AML-193 (cell line): ENCODE results near the gene RAX2.

ENCODE experiments used
- DNase-seq, 2 experiments: peaks; one replicate each; lab custom pipeline; 2025; lab: John Stamatoyannopoulos, UW

RAX2 gene

DNA sequence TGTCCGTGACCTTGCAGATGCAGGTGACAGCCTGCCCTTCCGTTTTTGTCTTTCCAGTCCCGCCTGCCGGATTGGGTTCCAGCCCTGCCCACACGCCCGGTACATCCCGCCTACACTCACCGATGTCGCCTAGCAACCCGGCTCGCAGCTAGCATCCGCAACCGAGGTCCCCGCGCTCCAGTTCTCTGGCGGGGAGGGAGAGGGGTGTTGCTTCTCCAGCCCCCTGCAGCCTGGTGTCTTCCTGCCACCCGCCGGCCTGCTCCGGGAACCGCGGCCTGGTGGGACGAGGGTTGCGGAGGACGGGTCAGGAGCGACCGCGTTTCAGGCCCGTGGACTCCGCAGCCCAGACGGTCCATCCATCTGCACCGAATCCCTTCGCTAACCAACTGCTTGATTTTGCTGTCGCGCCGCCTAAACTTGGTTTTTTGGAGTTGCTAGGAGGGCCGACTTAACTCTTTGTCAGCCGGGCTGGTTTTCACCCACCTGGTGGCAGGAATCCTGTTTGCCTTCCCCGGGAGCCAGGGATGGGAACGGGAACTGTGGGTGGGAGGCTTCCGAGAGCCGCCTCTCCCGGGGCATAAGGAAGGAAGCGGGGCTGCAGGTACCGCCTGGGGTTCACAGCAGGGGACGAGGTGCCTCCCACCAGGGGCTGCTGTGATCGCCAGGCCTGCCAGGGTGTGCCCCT, 29.5 kb upstream of the RAX2 start:
- DNase-seq: no peak

- no peak for DNase-seq
Measured at GRCh38 chr19:3800996-3801395, 29.0 kb upstream of the RAX2 start.

GRCh38 chr19:3798137-3798536, 26.1 kb upstream of the RAX2 start:
- peak in 1 of 2 experiments; percentile 3 for DNase-seq

- DNase-seq: no peak
Measured at GRCh38 chr19:3796358-3796757, 24.3 kb upstream of the RAX2 start.

DNA sequence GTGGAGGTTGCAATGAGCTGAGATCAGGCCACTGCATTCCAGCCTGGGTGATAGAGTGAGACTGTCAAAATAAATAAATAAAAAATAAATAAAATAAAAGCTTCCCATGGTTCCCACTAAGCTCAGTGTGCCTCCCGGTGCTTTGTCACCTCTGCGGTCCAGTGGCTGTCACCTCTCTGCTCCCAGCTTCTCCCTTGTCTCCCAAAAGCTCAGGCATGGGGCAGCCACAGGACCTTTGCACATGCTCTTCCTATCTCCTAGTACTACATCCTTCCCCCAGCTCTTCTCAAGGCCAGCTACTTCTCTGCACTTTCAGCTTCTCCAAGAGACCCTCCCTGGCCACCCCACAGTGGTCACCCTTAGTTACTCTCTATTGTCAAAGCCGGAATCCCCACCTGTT, 21.8 kb upstream of the RAX2 start:
- DNase-seq: no peak

GRCh38 chr19:3792114-3792513, 20.1 kb upstream of the RAX2 start:
- no peak for DNase-seq

DNA sequence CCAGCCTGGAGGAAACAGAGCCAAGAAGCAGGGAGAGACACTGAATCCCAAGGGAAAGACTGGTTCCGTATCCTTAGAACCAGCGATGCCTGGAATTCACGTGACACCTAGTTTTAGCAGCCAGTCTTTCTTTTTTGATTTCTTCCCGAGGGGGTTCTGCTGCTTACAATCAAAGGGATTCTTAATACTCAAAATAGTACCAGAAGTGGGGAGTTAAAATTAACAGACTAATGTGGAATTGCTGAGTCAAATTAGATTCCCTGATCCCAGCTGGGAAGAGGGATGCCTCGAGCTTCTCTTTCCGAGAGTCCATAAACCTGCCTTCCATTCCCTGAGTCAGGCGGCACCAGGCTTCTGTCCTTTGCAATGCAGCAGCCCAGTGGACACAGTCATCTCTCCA, 18.9 kb upstream of the RAX2 start:
- DNase-seq: no peak

DNA sequence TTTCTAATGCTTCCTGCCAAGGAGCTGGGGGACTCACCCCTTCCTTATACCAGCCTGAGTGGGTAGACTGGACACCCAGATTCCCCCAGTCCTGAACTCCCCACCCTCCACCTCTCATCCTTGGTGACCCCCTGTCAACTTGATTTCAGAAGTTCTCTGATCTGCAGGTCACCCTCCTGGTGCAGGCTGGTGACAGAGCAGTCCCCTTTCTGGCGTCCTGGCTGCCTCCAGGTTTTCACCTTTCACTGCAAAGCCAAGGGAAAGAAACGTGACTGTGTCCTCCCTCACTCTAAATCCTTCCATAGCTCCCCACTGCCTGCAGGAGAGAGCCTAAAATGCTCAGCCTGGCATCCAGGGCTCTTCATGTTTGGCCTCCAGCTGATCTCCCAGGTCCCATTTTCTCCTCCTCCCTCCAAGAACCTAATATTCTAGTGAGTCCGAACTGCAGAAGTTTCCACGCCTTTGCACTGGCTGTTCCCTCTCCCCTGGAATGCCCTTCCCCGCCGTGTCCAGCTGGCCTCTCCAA, 18.2 kb upstream of the RAX2 start:
- no peak for DNase-seq

- DNase-seq: no peak
Measured at GRCh38 chr19:3788996-3789778, 17.2 kb upstream of the RAX2 start.

DNA sequence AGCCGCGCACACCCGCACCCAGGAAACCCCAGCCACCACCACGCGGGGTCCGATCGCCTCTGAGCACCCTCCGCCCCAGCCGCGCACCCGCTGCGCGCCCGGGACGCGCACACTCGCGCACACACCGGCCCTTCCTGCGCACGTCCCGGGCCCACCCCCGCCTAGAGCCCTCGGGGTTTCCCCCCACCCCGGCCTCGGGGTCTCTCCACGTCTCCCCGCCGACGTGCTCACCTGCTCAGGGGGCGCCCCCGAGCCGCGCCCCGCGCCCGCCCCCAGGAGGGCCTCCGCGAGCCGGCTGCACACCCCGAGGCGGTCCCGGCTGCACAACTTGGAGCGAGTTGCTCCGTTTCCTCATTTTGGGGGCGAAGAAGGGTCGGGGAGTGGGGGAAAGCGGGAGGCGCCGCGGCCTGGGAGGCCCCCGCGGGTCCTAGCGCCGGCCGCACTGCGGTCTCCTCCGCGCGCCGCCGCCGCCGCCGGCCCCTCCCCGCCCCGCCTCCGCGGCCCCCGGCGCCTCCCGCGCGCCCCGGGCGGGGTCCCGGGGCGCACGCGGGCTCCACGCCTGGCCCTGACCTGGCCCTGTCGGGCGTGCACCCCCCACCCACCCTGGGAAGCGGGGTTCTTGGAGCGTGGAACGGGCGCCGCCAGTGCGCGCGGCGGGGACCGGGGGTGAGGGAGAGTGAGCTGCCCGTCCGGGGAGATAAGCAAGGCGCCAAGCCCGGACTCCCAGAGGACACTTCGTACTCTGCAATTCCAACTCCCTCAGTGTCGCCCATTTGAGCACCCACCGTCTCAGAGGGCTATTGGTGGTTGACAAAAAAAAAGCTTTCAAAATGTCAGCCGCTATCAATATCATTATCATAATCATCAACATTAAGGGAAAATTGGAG, 14.2 kb upstream of the RAX2 start, which contains the start of gene MATK:
Gene MATK, minus strand, starts transcription at position 444 of the 887 bp plus-strand sequence. CDS start 1,246 bp downstream, outside the sequence.
- peak; percentile 60 to 65 for DNase-seq

- DNase-seq: peak in 1 of 2 experiments; percentile 19
Measured at GRCh38 chr19:3785451-3785937, 13.5 kb upstream of the RAX2 start.

- no peak for DNase-seq
Measured at GRCh38 chr19:3784607-3785450, 12.8 kb upstream of the RAX2 start.

DNA sequence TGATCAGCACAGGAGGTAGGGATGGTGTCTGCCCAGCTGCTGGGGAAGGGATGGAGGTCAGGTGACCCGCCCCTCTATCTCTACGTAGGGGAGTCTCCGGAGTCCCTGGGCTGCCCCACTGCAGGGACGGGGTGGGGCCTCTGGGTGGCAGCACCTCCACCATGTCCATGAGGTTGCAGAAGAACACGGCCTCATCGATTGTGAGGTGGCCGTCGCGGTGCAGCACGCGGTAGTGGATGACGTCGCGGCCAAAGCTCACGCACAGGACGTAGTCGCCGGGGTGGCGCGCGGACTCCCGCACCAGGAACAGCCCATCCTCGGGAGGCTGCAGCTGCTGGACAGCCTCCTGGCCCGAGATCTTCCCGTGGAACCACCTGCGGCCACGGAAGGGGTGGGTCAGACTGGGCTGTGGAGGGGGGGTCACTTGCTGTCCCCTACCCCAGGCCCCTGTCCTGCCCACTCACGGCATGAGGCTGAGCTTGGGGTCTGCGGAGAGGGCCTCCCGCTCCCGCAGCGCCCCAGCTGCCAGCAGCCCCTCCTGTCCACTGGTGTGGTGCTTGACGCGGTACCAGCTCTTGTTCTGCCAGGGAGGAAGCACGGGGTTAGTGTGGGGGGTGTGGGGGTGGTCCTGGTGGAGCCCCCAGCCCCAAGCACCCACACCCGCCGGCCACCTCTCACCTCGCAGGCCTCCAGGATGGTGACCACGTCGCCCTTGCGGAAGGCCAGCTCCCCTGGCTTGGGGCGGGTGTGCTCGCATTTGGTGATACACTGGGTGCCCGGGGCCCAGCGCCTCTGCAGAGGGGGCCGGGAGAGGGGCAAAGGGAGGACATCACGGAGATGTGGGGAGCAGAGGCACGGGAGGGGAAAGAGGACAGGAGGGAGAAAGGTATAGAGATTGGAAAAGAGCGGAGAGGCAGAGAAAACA, 11.9 kb upstream of the RAX2 start:
- DNase-seq: peak in 1 of 2 experiments; percentile 1

GRCh38 chr19:3782903-3783302, 10.9 kb upstream of the RAX2 start:
- DNase-seq: no peak

DNA sequence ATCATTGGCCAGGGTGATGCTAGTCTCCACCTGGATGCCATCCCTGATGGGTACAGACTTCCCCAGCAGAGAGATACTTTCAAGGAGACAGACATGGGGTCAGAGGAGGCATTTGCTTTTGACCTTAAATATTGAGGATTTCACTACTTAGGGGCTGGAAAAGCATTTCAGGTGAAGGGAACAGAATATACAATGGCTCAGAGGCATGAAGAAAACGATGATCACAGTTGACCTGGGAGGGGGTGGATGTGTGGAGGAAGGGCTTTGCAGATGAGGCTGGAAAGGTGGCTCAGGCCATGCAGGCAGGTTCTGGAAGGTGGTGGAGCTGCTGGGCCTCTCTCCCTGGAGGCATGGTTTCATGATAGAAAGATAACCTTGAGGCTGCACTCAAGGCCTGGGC, 10.3 kb upstream of the RAX2 start:
- DNase-seq: no peak

GRCh38 chr19:3781603-3782002, 9.6 kb upstream of the RAX2 start:
- DNase-seq: no peak

GRCh38 chr19:3780786-3781304, 8.8 kb upstream of the RAX2 start:
- DNase-seq: no peak

GRCh38 chr19:3778899-3779723, 7.1 kb upstream of the RAX2 start:
- no peak for DNase-seq
